HepG2 (cell line): ENCODE measurements around the gene KRT13. TPM values are rescaled to one million over a fixed set of nuclear protein-coding genes. Genes with fewer than 3 reads are reported as not detected.

Experiments
- ATAC-seq: fragments of 200-7000 bp; cut with Tn5 transposase; 3 replicates; pipeline ENCODE4 v1.9.1; 2020; ENCODE audit warnings: mild to moderate bottlenecking, moderate library complexity
- BruUV-seq: library from RNA; stranded (reverse); fragments of 400-500 nt; replicated peaks from 2 replicates; lab custom pipeline; 2021; lab: Mats Ljungman, UMichigan
- CTCF ChIA-PET: fragments of 300-600 bp; formaldehyde crosslinking; extraction: SDS; loops from one replicate; lab custom pipeline; 2021; ENCODE audit warnings: low total read pairs, inconsistent platforms, low intra/inter-chr PET ratio; lab: Yijun Ruan, JAX
- POLR2A ChIA-PET: fragments of 350-600 bp; sonication (Branson Sonifier 250); formaldehyde crosslinking; loops from one replicate; lab custom pipeline; 2020; ENCODE audit warnings: antibody characterized with exemption, inconsistent platforms; lab: Yijun Ruan, JAX
- DNase-seq: peaks from one replicate; pipeline ENCODE4 v3.0.0-alpha.2; 2015; ENCODE audit warnings: low spot score
- FAIRE-seq: peaks from 3 replicates; lab custom pipeline; 2011; peaks lifted over from hg19 to GRCh38; lab: Jason Lieb, UNC
- H2AFZ ChIP-seq: one replicate; pipeline ENCODE4 v1.6.1; 2011; ENCODE audit warnings: low read length, inconsistent platforms
- H3K27ac ChIP-seq: fragments of 300-600 bp; 3 replicates; pipeline ENCODE4 v1.8.0; 2011; ENCODE audit warnings: mixed run types, mild to moderate bottlenecking, mixed read lengths, low read length, inconsistent platforms; ENCODE audit not compliant: insufficient read depth; ENCODE audit errors: extremely low read length
- H3K27me3 ChIP-seq, 2 experiments: fragments of 200-600 bp in 1 of 2; 2 replicates in 1 of 2; 3 replicates in 1 of 2; pipeline versions ENCODE4 v1.6.0 to v1.8.0; 2011; ENCODE audit warnings: low read length in 2 of 2, mild to moderate bottlenecking in 2 of 2, moderate library complexity in 2 of 2, inconsistent platforms in 1 of 2; ENCODE audit not compliant: insufficient read depth in 2 of 2, control insufficient read depth in 1 of 2
- H3K36me3 ChIP-seq, 2 experiments: fragments of 200-600 bp in 1 of 2; replicated peaks in 1 of 2; 2 replicates in 1 of 2; 3 replicates in 1 of 2; pipeline versions ENCODE4 v1.5.1 to v1.8.0; 2011; ENCODE audit warnings: low read length in 2 of 2, inconsistent platforms in 1 of 2; ENCODE audit not compliant: insufficient read depth in 2 of 2, control insufficient read depth in 1 of 2
- H3K4me1 ChIP-seq: 2 replicates; pipeline ENCODE4 v1.5.1; 2012; ENCODE audit warnings: low read length, inconsistent platforms; ENCODE audit not compliant: insufficient read depth
- H3K4me2 ChIP-seq: 2 replicates; pipeline ENCODE4 v1.6.0; 2011; ENCODE audit warnings: low read depth, low read length, inconsistent platforms
- H3K4me3 ChIP-seq, 3 experiments: fragments of 200-600 bp in 1 of 3; sonication (generic), shearing (Covaris generic) in 1 of 3; replicated peaks in 1 of 3; 2 replicates each; pipeline ENCODE4 v1.5.1; 2011 to 2016; ENCODE audit warnings: low read length in 3 of 3, inconsistent platforms in 2 of 3, low read depth in 2 of 3, mild to moderate bottlenecking in 2 of 3, control low read depth in 1 of 3, mixed read lengths in 1 of 3; ENCODE audit not compliant: insufficient read depth in 1 of 3
- H3K79me2 ChIP-seq: one replicate; pipeline ENCODE4 v1.6.1; 2011; ENCODE audit warnings: low read length, inconsistent platforms; ENCODE audit not compliant: insufficient read depth
- H3K9ac ChIP-seq: 2 replicates; pipeline ENCODE4 v1.6.0; 2011; ENCODE audit warnings: mild to moderate bottlenecking, low read depth, low read length, inconsistent platforms; ENCODE audit not compliant: insufficient read depth
- H3K9me3 ChIP-seq: 2 replicates; pipeline ENCODE4 v1.5.1; 2012; ENCODE audit warnings: mild to moderate bottlenecking, low read length
- H4K20me1 ChIP-seq: 2 replicates; pipeline ENCODE4 v1.6.0; 2011; ENCODE audit warnings: inconsistent platforms, mild to moderate bottlenecking, low read length, moderate library complexity; ENCODE audit not compliant: insufficient read depth
- CAMTA2 ChIP-seq: sonication (generic); formaldehyde crosslinking; IDR thresholded peaks from 2 replicates; pipeline ENCODE4 v1.4.0; 2020; ENCODE audit warnings: mild to moderate bottlenecking, missing genetic modification reagents, borderline replicate concordance
- ELF3 ChIP-seq: IDR thresholded peaks from 2 replicates; pipeline ENCODE4 v1.6.1; 2016; ENCODE audit warnings: missing genetic modification reagents, missing compliant biosample characterization
- RELA ChIP-seq: sonication (generic); formaldehyde crosslinking; IDR thresholded peaks from 2 replicates; pipeline ENCODE4 v1.4.0; 2020; ENCODE audit warnings: missing genetic modification reagents
- RFX5 ChIP-seq: IDR thresholded peaks from 2 replicates; pipeline ENCODE4 v1.6.1; 2011; ENCODE audit warnings: low read depth, low read length, improper control_type of control experiment
- SMC3 ChIP-seq: IDR thresholded peaks from 2 replicates; pipeline ENCODE4 v1.6.1; 2011; ENCODE audit warnings: low read length, improper control_type of control experiment
- SP1 ChIP-seq, 2 experiments: fragments of 450-650 bp in 1 of 2; sonication (generic) in 1 of 2; formaldehyde crosslinking in 1 of 2; IDR thresholded peaks; 2 replicates each; pipeline versions ENCODE4 v1.4.0 to v1.6.1; 2016 to 2020; ENCODE audit warnings: missing genetic modification reagents in 1 of 2
- TCF12 ChIP-seq, 2 experiments: fragments of 450-650 bp in 1 of 2; sonication (generic) in 1 of 2; formaldehyde crosslinking in 1 of 2; IDR thresholded peaks; 2 replicates each; pipeline versions ENCODE4 v1.6.1 to v1.8.0; 2017 to 2022; ENCODE audit warnings: antibody characterized with exemption in 1 of 2, mild to moderate bottlenecking in 1 of 2, missing genetic modification reagents in 1 of 2, moderate library complexity in 1 of 2
- ZNF121 ChIP-seq: sonication (generic); formaldehyde crosslinking; IDR thresholded peaks from 2 replicates; pipeline ENCODE4 v1.5.0; 2020; ENCODE audit warnings: mild to moderate bottlenecking, missing genetic modification reagents
- ZNF207 ChIP-seq: fragments of 450-650 bp; IDR thresholded peaks from 2 replicates; pipeline ENCODE4 v1.6.1; 2016; ENCODE audit warnings: antibody characterized with exemption, borderline replicate concordance
- ZNF335 ChIP-seq: sonication (generic); formaldehyde crosslinking; IDR thresholded peaks from 2 replicates; pipeline ENCODE4 v1.4.0; 2020; ENCODE audit warnings: missing genetic modification reagents
- ZNF451 ChIP-seq: sonication (generic); formaldehyde crosslinking; IDR thresholded peaks from 2 replicates; pipeline ENCODE4 v1.5.0; 2020; ENCODE audit warnings: mild to moderate bottlenecking, missing genetic modification reagents
- ZNF577 ChIP-seq: sonication (generic); formaldehyde crosslinking; IDR thresholded peaks from 2 replicates; pipeline ENCODE4 v1.4.0; 2020; ENCODE audit warnings: mild to moderate bottlenecking, low read depth, missing genetic modification reagents, borderline replicate concordance
- ZNF782 ChIP-seq: sonication (generic); formaldehyde crosslinking; IDR thresholded peaks from 2 replicates; pipeline ENCODE4 v1.4.0; 2020; ENCODE audit warnings: missing genetic modification reagents, mild to moderate bottlenecking, borderline replicate concordance
- WGBS: methylation state at CpG from one replicate; pipeline ENCODE4 v1.1.6; 2017; ENCODE audit warnings: low lambda C conversion rate; 5-methylcytosine and 5-hydroxymethylcytosine counted together
- in situ Hi-C: cut with HindIII; loops from 2 replicates; pipeline ENCODE4 v1.10.0; 2017; ENCODE audit warnings: low pct_unique_long_range_greater_than_20kb; ENCODE audit not compliant: extremely low pct_ligation_motif_present
- intact Hi-C: fragments of 100-400 bp; cut with micrococcal nuclease; formaldehyde crosslinking; loops from one replicate; pipeline ENCODE4 v1.10.0; 2022; ENCODE audit not compliant: unreplicated experiment
- polyA plus RNA-seq, 8 experiments: library from polyadenylated mRNA; depleted of rRNA in 3 of 8; stranded (reverse) in 7 of 8; unstranded in 1 of 8; fragments of >200 nt; fragmentation: Illumina TruSeq in 4 of 8; extraction: Trizol in 4 of 8; gene quantifications; 2 replicates each; pipeline versions ENCODE4 v1.2.1 to v1.2.3, GENCODE V29; 2011 to 2016; ENCODE audit warnings: low read depth in 4 of 8, missing spikeins in 1 of 8, mixed read lengths in 1 of 8; ENCODE audit not compliant: insufficient read depth in 1 of 8
- total RNA-seq, 5 experiments: library from RNA; depleted of rRNA; stranded (reverse); fragments of >200 nt; fragmentation: Illumina TruSeq; extraction: Trizol; gene quantifications; 2 replicates each; pipeline ENCODE4 v1.2.3, GENCODE V29; 2016; ENCODE audit warnings: low read depth in 1 of 5
- TF ChIP-seq, protein P1 (sequence below): IDR thresholded peaks from 2 replicates; pipeline ENCODE4 v1.6.1; 2018; ENCODE audit warnings: missing genetic modification reagents, mild to moderate bottlenecking, missing compliant biosample characterization
- TF ChIP-seq, protein P2 (sequence below): sonication (generic); formaldehyde crosslinking; IDR thresholded peaks from 2 replicates; pipeline ENCODE4 v1.8.0; 2022; ENCODE audit warnings: mild to moderate bottlenecking, missing genetic modification reagents, moderate library complexity
- TF ChIP-seq, protein P3 (sequence below): sonication (generic); formaldehyde crosslinking; IDR thresholded peaks from 2 replicates; pipeline ENCODE4 v1.5.1; 2020; ENCODE audit warnings: mild to moderate bottlenecking, missing genetic modification reagents, borderline replicate concordance
- TF ChIP-seq, protein P4 (sequence below): sonication (generic); formaldehyde crosslinking; IDR thresholded peaks from 2 replicates; pipeline ENCODE4 v1.4.0; 2020; ENCODE audit warnings: mild to moderate bottlenecking, missing genetic modification reagents

KRT13 gene
- total and polyA plus RNA-seq, 2 of the 13 experiments (the other 11 are each of a cell fraction or from before 2014, with no cell fraction given), result not detected

DNA sequence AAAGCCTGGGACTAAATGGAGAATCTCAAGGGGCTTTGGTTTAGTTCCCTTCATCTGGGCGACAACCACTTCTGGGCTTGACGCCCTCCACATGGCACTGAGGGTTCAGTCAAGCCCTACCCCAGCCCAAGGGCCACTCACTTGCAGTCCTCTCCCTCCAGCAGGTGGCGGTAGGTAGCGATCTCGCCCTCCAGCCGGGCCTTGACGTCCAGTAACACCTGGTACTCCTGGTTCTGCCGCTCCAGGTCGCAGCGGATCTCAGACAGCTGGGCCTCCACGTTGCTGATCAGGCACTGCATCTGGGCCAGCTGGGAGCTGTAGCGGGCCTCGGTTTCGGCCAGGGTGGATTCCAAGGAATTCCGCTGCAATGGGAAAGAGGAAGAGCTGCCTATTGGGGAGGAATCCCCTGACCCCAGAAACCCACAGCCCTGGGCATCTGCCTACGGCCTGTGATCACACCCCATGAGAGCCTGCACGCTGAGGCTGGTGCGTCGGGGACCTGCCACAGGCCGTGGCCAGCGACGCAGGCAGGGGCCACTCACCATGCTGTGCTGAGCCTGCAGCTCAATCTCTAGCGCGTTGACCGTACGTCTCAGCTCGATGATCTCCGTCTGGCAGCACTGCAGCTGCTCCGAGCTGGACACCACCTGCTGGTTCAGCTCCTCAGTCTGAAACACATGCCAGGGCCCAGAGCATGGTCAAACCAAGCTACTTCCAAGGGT is 18.4 kb downstream of the KRT13 start:
- ChIA-PET POLR2A (interaction anchor here (1.4 kb wide), 1 partner anchor 41 kb away, joined by 3 read pairs; the partner anchor contains the start of gene KRT19), CTCF (interaction anchor here (0.9 to 3.9 kb wide), 8 partner anchors 10 to 630 kb away, joined by 3 to 39 read pairs (median 4); no protein-coding TSS in a partner anchor)
- H3K4me3 ChIP-seq, result no peak overlapping the region
- H3K4me1 ChIP-seq, result no peaks in the 10 kb centered on the region
- H3K9me3 ChIP-seq, result no peaks in the 10 kb centered on the region
- peaks cover 1 to 45% of the 10 kb centered on the region in 2 experiments; a peak in 4 of 5 replicates for H3K27me3 ChIP-seq
- no peak overlapping the region for H2AFZ ChIP-seq
- ATAC-seq (peak; percentile 87), DNase-seq (peak; percentile 42), FAIRE-seq (peak; percentile 86)
- no peaks in the 10 kb centered on the region for H3K79me2 ChIP-seq
- no peaks in the 10 kb centered on the region for H3K36me3 ChIP-seq
- intact Hi-C loops, result no loop called here
- no peaks in the 10 kb centered on the region for H4K20me1 ChIP-seq
- no peak overlapping the region for H3K9ac ChIP-seq
- H3K4me2 ChIP-seq, result no peak overlapping the region
- H3K27ac ChIP-seq, result no peak overlapping the region
- in situ Hi-C loops, result loop anchor here (5.0 kb wide), 1 partner anchor 60 kb away; no protein-coding TSS in a partner anchor
- no TSS peak for BruUV-seq
- WGBS, result 29% methylated on average over 23 of the region's 29 CpGs
- no peak for TF ChIP-seq RELA (CRISPR knock-in tag)
- TF ChIP-seq RFX5, result no peak
- TF ChIP-seq ZNF335, result no peak
- no peak for TF ChIP-seq ZNF577 (CRISPR knock-in tag)
- TF ChIP-seq ZNF207, result no peak
- TF ChIP-seq ZNF451, result 0 out of 2 replicates have a peak, but pooled peaks have one; percentile 34
- TF ChIP-seq CAMTA2 (CRISPR knock-in tag), result no peak
- TF ChIP-seq, protein P1, sequence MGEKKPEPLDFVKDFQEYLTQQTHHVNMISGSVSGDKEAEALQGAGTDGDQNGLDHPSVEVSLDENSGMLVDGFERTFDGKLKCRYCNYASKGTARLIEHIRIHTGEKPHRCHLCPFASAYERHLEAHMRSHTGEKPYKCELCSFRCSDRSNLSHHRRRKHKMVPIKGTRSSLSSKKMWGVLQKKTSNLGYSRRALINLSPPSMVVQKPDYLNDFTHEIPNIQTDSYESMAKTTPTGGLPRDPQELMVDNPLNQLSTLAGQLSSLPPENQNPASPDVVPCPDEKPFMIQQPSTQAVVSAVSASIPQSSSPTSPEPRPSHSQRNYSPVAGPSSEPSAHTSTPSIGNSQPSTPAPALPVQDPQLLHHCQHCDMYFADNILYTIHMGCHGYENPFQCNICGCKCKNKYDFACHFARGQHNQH (CRISPR knock-in tag), result no peak
- TF ChIP-seq SP1 (IDR thresholded peaks at IDR 0.05), result no peak
- TF ChIP-seq SP1 (CRISPR knock-in tag; IDR thresholded peaks at IDR 0.05), result no peak
- no peak for TF ChIP-seq ZNF782
- TF ChIP-seq SMC3, result peak; percentile 68
- TF ChIP-seq ZNF121 (CRISPR knock-in tag), result no peak
- TF ChIP-seq ELF3 (CRISPR knock-in tag), result no peak
- TF ChIP-seq, protein P2, sequence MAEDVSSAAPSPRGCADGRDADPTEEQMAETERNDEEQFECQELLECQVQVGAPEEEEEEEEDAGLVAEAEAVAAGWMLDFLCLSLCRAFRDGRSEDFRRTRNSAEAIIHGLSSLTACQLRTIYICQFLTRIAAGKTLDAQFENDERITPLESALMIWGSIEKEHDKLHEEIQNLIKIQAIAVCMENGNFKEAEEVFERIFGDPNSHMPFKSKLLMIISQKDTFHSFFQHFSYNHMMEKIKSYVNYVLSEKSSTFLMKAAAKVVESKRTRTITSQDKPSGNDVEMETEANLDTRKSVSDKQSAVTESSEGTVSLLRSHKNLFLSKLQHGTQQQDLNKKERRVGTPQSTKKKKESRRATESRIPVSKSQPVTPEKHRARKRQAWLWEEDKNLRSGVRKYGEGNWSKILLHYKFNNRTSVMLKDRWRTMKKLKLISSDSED (CRISPR knock-in tag), result no peak
- TF ChIP-seq, protein P3, sequence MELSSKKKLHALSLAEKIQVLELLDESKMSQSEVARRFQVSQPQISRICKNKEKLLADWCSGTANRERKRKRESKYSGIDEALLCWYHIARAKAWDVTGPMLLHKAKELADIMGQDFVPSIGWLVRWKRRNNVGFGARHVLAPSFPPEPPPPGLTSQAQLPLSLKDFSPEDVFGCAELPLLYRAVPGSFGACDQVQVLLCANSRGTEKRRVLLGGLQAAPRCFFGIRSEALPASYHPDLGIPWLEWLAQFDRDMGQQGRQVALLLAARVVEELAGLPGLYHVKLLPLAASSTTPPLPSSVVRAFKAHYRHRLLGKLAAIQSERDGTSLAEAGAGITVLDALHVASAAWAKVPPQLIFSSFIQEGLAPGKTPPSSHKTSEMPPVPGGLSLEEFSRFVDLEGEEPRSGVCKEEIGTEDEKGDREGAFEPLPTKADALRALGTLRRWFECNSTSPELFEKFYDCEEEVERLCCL, result no peak
- TF ChIP-seq, protein P4, sequence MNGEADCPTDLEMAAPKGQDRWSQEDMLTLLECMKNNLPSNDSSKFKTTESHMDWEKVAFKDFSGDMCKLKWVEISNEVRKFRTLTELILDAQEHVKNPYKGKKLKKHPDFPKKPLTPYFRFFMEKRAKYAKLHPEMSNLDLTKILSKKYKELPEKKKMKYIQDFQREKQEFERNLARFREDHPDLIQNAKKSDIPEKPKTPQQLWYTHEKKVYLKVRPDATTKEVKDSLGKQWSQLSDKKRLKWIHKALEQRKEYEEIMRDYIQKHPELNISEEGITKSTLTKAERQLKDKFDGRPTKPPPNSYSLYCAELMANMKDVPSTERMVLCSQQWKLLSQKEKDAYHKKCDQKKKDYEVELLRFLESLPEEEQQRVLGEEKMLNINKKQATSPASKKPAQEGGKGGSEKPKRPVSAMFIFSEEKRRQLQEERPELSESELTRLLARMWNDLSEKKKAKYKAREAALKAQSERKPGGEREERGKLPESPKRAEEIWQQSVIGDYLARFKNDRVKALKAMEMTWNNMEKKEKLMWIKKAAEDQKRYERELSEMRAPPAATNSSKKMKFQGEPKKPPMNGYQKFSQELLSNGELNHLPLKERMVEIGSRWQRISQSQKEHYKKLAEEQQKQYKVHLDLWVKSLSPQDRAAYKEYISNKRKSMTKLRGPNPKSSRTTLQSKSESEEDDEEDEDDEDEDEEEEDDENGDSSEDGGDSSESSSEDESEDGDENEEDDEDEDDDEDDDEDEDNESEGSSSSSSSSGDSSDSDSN (CRISPR knock-in tag), result 0 out of 2 replicates have a peak, but pooled peaks have one; percentile 25
- TF ChIP-seq TCF12 (IDR thresholded peaks at IDR 0.05), result no peak
- no peak for TF ChIP-seq TCF12 (CRISPR knock-in tag; IDR thresholded peaks at IDR 0.05)
